Suprapubic skin (tissue), 4 donors: ENCODE data around the gene SOCS1. TPM values are rescaled to one million over a fixed set of nuclear protein-coding genes. Genes with fewer than 3 reads are reported as not detected.

Experiments used
- DNase-seq, 2 donors: peaks; one replicate each; pipeline ENCODE4 v3.0.0-alpha.2; 2019; ENCODE audit warnings: low spot score in 2 of 2
- H3K27ac ChIP-seq: fragments of 200-600 bp; sonication (generic); one replicate; pipeline ENCODE4 v1.5.1; 2019
- H3K27me3 ChIP-seq: fragments of 200-600 bp; sonication (generic); one replicate; pipeline ENCODE4 v1.5.1; 2019
- H3K36me3 ChIP-seq: fragments of 200-600 bp; sonication (generic); one replicate; pipeline ENCODE4 v1.5.1; 2019
- H3K4me1 ChIP-seq: fragments of 200-600 bp; sonication (generic); one replicate; pipeline ENCODE4 v1.5.1; 2019
- H3K4me3 ChIP-seq: fragments of 200-600 bp; sonication (generic); one replicate; pipeline ENCODE4 v1.5.1; 2019; ENCODE audit warnings: mild to moderate bottlenecking
- H3K9me3 ChIP-seq: fragments of 200-600 bp; sonication (generic); one replicate; pipeline ENCODE4 v1.5.1; 2019
- EP300 ChIP-seq: sonication (generic); formaldehyde crosslinking; IDR thresholded peaks from one replicate; pipeline ENCODE4 v1.6.1; 2017; ENCODE audit warnings: antibody characterized with exemption
- POLR2A ChIP-seq, 2 donors: fragments of 450-650 bp; IDR thresholded peaks; one replicate each; pipeline ENCODE4 v1.6.1; 2017; ENCODE audit warnings: antibody characterized with exemption in 2 of 2, mild to moderate bottlenecking in 2 of 2, moderate library complexity in 2 of 2
- POLR2AphosphoS5 ChIP-seq, 3 donors: sonication (generic); formaldehyde crosslinking; IDR thresholded peaks; one replicate each; pipeline ENCODE4 v1.6.1; 2017; ENCODE audit warnings: antibody characterized with exemption in 3 of 3
- WGBS: methylation state at CpG from one replicate; pipeline ENCODE4 v1.1.5; 2018; 5-methylcytosine and 5-hydroxymethylcytosine counted together
- total RNA-seq, 4 donors: library from RNA; depleted of rRNA; stranded (reverse); fragments of >200 nt; gene quantifications; one replicate each; pipeline ENCODE4 v1.1.0, GENCODE V29; 2016
- TF ChIP-seq, protein P1 (sequence below), 2 donors: fragments of 200-600 bp in 1 of 2; fragments of 450-650 bp in 1 of 2; sonication (generic) in 1 of 2; IDR thresholded peaks; one replicate each; pipeline ENCODE4 v1.5.1; 2016 to 2019; ENCODE audit warnings: antibody characterized with exemption in 2 of 2, mild to moderate bottlenecking in 1 of 2, moderate library complexity in 1 of 2

Gene SOCS1
- total RNA-seq, 4 donors from 2014 or later: 3.9 to 15.4 (median 7.5) TPM

DNA sequence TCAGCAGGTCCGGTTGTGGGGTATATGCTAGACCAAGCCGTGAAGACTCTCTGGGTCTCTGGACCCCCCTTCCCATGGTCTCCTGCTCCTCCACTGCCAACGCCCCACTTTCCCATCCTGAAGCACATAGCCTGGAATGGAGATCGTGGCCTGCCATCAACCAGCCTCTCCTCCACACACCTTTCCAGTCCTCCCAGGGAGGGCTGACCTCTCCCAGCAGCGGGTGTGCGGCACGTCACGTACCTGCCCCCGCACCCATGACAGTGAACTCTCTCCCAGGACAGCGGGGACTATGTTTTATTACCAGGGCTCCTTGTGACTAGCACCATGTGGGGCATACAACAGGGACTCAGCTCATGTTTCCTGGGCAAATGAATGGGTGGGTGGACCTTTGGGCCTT is 15.6 kb upstream of the SOCS1 start:
- TF ChIP-seq POLR2A (IDR thresholded peaks at IDR 0.05): no peak
- TF ChIP-seq EP300: no peak
- TF ChIP-seq POLR2AphosphoS5 (IDR thresholded peaks at IDR 0.05): no peak
- TF ChIP-seq, protein P1, sequence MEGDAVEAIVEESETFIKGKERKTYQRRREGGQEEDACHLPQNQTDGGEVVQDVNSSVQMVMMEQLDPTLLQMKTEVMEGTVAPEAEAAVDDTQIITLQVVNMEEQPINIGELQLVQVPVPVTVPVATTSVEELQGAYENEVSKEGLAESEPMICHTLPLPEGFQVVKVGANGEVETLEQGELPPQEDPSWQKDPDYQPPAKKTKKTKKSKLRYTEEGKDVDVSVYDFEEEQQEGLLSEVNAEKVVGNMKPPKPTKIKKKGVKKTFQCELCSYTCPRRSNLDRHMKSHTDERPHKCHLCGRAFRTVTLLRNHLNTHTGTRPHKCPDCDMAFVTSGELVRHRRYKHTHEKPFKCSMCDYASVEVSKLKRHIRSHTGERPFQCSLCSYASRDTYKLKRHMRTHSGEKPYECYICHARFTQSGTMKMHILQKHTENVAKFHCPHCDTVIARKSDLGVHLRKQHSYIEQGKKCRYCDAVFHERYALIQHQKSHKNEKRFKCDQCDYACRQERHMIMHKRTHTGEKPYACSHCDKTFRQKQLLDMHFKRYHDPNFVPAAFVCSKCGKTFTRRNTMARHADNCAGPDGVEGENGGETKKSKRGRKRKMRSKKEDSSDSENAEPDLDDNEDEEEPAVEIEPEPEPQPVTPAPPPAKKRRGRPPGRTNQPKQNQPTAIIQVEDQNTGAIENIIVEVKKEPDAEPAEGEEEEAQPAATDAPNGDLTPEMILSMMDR (IDR thresholded peaks at IDR 0.05): no peak
- 100% methylated on average over 10 of the region's 10 CpGs for WGBS
- no peak for DNase-seq
- Histone ChIP-seq H3K9me3 (no peaks in the 10 kb centered on the region), H3K36me3 (no peaks in the 10 kb centered on the region), H3K4me1 (peaks cover 8% of the 10 kb centered on the region), H3K27me3 (no peaks in the 10 kb centered on the region), H3K4me3 (no peak overlapping the region), H3K27ac (no peak overlapping the region)

GRCh38 chr16:11270602-11271162 is 14.7 kb upstream of the SOCS1 start:
- TF ChIP-seq, protein P1 (IDR thresholded peaks at IDR 0.05): no peak
- TF ChIP-seq EP300 (no peak), POLR2AphosphoS5 (IDR thresholded peaks at IDR 0.05) (no peak), POLR2A (IDR thresholded peaks at IDR 0.05) (no peak)
- Histone ChIP-seq H3K27ac (no peak overlapping the region), H3K36me3 (no peaks in the 10 kb centered on the region), H3K27me3 (no peaks in the 10 kb centered on the region), H3K9me3 (no peaks in the 10 kb centered on the region), H3K4me3 (no peak overlapping the region), H3K4me1 (peaks cover 8% of the 10 kb centered on the region)
- 94% methylated on average over 2 of the region's 2 CpGs for WGBS
- no peak for DNase-seq

DNA sequence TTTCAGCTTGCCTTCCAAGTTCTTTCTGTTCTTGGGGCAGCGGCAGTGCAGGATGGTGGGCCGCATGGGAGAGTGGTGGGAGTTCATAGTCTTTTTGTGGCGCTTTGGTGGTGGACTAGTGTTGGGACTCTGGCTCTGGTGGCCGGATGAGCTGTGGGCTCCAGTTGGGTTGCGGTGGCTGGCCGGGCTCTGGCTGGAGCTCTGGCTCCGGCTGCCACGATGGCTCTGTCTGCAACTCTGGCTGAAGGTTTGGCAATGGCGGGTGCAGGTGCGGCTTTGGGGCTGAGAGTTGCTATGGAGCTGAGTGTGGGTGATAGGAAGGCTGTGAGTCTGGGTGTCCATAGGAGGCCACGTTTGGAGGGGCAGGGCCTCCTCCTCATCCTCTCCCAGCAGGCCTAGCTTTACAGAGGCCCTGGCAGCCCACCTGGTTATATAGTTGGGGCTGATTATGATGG is 12.9 kb upstream of the SOCS1 start, which contains the start of gene TNP2:
Gene TNP2 (minus strand): TSS at position 405 of the 455 bp plus-strand sequence. CDS start 63 bp downstream, at position 342.
- WGBS: 92% methylated on average over 11 of the region's 11 CpGs

DNA sequence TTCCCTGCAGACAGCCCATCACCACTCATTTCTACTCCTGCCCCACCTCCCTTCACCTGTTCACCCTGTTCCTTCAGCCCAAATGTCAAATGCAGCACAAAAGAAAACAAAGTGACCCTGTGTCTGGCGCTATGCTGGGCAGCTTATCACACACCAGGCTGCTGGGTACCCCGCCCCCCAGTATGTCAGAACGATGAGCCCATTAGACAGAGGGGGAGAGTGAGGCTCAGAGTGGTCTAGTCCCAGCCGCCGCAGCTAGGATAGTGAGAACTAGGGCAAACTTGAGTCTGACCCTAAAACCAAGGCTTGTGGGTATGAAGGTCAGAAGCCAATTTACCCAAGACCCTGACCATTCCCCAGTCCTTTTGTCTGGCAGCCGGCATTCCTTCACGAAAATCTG is 9.1 kb upstream of the SOCS1 start:
- DNase-seq: no peak
- H3K36me3 ChIP-seq: no peaks in the 10 kb centered on the region
- H3K27me3 ChIP-seq: no peaks in the 10 kb centered on the region
- no peaks in the 10 kb centered on the region for H3K4me1 ChIP-seq
- no peaks in the 10 kb centered on the region for H3K9me3 ChIP-seq
- H3K4me3 ChIP-seq: no peak overlapping the region
- no peak overlapping the region for H3K27ac ChIP-seq
- 94% methylated on average over 7 of the region's 7 CpGs for WGBS
- TF ChIP-seq POLR2AphosphoS5 (IDR thresholded peaks at IDR 0.05) (no peak), EP300 (no peak)

More for the DNA sequence above, 12.9 kb upstream of the SOCS1 start, which contains the start of gene TNP2:
- DNase-seq: no peak
- TF ChIP-seq EP300 (no peak), POLR2AphosphoS5 (IDR thresholded peaks at IDR 0.05) (no peak), POLR2A (IDR thresholded peaks at IDR 0.05) (no peak)
- TF ChIP-seq, protein P1 (IDR thresholded peaks at IDR 0.05): no peak
- no peaks in the 10 kb centered on the region for H3K27me3 ChIP-seq
- no peaks in the 10 kb centered on the region for H3K36me3 ChIP-seq
- no peak within 1 kb of the TSS for H3K27ac ChIP-seq
- peaks cover 8% of the 10 kb centered on the region for H3K4me1 ChIP-seq
- H3K9me3 ChIP-seq: no peaks in the 10 kb centered on the region
- H3K4me3 ChIP-seq: no peak within 1 kb of the TSS

DNA sequence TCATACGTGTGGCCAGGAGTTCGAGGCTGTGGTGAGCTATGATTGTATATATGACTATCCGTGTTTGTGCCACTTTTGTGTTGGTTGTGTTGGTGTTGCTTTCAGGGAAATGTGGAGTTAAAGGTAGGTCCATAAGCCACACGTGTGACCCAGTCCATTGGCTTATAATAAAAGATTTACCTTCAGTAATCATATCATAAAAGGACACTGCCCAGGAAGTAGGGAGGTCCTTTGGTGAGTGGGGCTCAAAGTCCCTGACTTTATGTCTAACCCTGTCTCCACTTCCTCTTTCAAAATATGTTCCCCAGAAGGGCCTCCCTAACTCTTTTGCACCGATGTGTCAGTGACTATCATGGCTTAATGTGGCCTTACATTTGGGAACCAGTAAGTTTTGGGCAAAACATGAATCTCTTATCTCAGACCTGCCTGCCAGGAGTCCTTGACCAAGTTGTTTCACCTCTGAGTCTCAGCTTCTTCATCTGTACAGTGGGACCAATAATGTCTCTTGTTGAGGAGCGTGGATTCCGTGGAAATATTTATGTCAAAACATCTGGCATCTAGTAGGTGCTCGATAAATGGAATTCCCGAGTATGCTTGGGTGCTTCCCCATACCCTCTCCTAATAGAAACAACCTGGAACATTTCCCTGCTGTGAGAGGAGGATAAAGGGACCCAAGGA is 8.3 kb upstream of the SOCS1 start:
- Histone ChIP-seq H3K27ac (no peak overlapping the region), H3K4me1 (peaks cover 4% of the 10 kb centered on the region), H3K4me3 (no peak overlapping the region), H3K36me3 (no peaks in the 10 kb centered on the region), H3K9me3 (no peaks in the 10 kb centered on the region), H3K27me3 (no peaks in the 10 kb centered on the region)
- no peak for DNase-seq
- no peak for TF ChIP-seq POLR2AphosphoS5 (IDR thresholded peaks at IDR 0.05)
- TF ChIP-seq EP300: no peak
- TF ChIP-seq, protein P1 (IDR thresholded peaks at IDR 0.05): no peak
- TF ChIP-seq POLR2A (IDR thresholded peaks at IDR 0.05): no peak
- 82% methylated on average over 9 of the region's 9 CpGs for WGBS
